Effector memory CD8-positive, alpha-beta T cell (primary cell): ENCODE data around the gene FPR2.
A peak's percentile ranks its signal among the peaks of the same experiment; 100 is the strongest.

Source experiments
- ATAC-seq: fragments of 150-1000 bp; cut with Tn5 transposase; replicated peaks from 2 replicates; pipeline ENCODE4 v1.10.0; 2021; ENCODE audit warnings: mild to moderate bottlenecking, moderate library complexity
- DNase-seq, 3 experiments: peaks; one replicate each; pipeline ENCODE4 v3.0.0; 2021
- H3K27ac Mint-ChIP-seq, 2 donors: one replicate each; pipeline ENCODE4 v1.8.0; 2022; ENCODE audit warnings: mild to moderate bottlenecking in 2 of 2, mixed read lengths in 2 of 2, moderate library complexity in 2 of 2
- H3K27me3 Mint-ChIP-seq, 2 donors: one replicate each; pipeline ENCODE4 v1.8.0; 2022; ENCODE audit warnings: mixed read lengths in 2 of 2
- H3K36me3 Mint-ChIP-seq: one replicate; pipeline ENCODE4 v1.8.0; 2022; ENCODE audit warnings: mild to moderate bottlenecking, moderate library complexity, mixed read lengths; ENCODE audit not compliant: insufficient read depth
- H3K4me1 Mint-ChIP-seq, 2 donors: one replicate each; pipeline ENCODE4 v1.8.0; 2022; ENCODE audit warnings: low read depth in 2 of 2, mixed read lengths in 2 of 2
- H3K4me3 Mint-ChIP-seq, 2 donors: one replicate each; pipeline ENCODE4 v1.8.0; 2022; ENCODE audit warnings: mild to moderate bottlenecking in 2 of 2, mixed read lengths in 2 of 2, moderate library complexity in 2 of 2
- H3K9me3 Mint-ChIP-seq, 2 donors: one replicate each; pipeline ENCODE4 v1.8.0; 2022; ENCODE audit warnings: mixed read lengths in 2 of 2

Gene FPR2

GRCh38 chr19:51779703-51780102 is 18.7 kb downstream of the FPR2 start:
- no peak overlapping the region for H3K27ac Mint-ChIP-seq
- no peaks in the 10 kb centered on the region for H3K36me3 Mint-ChIP-seq
- peaks cover 0 to 3% of the 10 kb centered on the region in 2 donors for H3K9me3 Mint-ChIP-seq
- ATAC-seq (no peak), DNase-seq (no peak)
- H3K4me1 Mint-ChIP-seq, result no peaks in the 10 kb centered on the region
- no peak overlapping the region for H3K4me3 Mint-ChIP-seq
- peaks cover 39 to 63% of the 10 kb centered on the region in 2 donors for H3K27me3 Mint-ChIP-seq

DNA sequence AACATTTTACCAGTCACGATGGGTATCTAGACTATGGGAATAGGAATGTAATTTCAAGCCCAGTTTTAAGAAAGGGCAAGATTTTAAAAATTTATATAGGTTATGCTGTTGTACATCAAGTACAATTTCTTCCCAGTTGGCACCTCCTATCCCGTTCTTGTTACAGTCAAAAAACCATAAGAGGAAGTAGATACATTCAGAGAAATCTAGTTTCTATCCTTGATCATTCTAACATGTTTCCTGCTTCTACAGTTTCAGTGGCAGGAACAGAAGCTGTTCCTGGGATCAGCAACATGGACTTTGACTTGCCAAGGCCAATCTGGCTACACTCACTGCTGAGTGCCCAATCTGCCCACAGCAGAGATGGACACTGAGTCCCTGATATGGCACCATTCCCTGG is 19.3 kb downstream of the FPR2 start:
- Mint-ChIP-seq H3K27me3 (peaks cover 33 to 58% of the 10 kb centered on the region in 2 donors), H3K4me3 (no peak overlapping the region), H3K27ac (no peak overlapping the region), H3K9me3 (peaks cover 0 to 3% of the 10 kb centered on the region in 2 donors), H3K36me3 (no peaks in the 10 kb centered on the region), H3K4me1 (no peaks in the 10 kb centered on the region)
- DNase-seq (no peak), ATAC-seq (no peak)

- peaks cover 16 to 42% of the 10 kb centered on the region in 2 donors for H3K27me3 Mint-ChIP-seq
- ATAC-seq (no peak), DNase-seq (no peak)
- H3K27ac Mint-ChIP-seq, result no peak overlapping the region
- no peaks in the 10 kb centered on the region for H3K36me3 Mint-ChIP-seq
- no peaks in the 10 kb centered on the region for H3K4me1 Mint-ChIP-seq
- no peaks in the 10 kb centered on the region for H3K9me3 Mint-ChIP-seq
- H3K4me3 Mint-ChIP-seq, result no peak overlapping the region
Observed at GRCh38 chr19:51781999-51782398, 21.0 kb downstream of the FPR2 start.

DNA sequence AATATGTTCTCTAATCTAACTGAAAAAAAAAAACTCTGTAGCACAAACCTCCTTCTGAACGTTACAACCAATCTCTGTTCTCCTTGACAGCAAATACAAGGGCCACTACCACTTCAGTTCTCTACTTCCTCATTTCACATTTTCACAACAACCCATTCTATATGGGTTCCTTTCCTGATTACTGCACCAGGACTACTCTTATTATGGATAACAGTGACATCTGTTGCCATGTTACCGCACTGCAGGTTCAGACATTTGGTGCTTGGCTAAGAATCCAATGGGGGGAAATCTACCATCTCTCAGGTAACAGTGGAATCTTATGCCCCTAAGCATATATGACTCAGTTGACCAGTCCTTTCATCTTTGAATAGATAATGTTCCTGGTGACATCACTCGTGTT is 22.4 kb downstream of the FPR2 start:
- Mint-ChIP-seq H3K36me3 (no peaks in the 10 kb centered on the region), H3K4me1 (no peaks in the 10 kb centered on the region), H3K4me3 (no peak overlapping the region), H3K27ac (no peak overlapping the region), H3K9me3 (no peaks in the 10 kb centered on the region), H3K27me3 (peaks cover 10 to 28% of the 10 kb centered on the region in 2 donors)
- DNase-seq, result no peak
- no peak for ATAC-seq

DNA sequence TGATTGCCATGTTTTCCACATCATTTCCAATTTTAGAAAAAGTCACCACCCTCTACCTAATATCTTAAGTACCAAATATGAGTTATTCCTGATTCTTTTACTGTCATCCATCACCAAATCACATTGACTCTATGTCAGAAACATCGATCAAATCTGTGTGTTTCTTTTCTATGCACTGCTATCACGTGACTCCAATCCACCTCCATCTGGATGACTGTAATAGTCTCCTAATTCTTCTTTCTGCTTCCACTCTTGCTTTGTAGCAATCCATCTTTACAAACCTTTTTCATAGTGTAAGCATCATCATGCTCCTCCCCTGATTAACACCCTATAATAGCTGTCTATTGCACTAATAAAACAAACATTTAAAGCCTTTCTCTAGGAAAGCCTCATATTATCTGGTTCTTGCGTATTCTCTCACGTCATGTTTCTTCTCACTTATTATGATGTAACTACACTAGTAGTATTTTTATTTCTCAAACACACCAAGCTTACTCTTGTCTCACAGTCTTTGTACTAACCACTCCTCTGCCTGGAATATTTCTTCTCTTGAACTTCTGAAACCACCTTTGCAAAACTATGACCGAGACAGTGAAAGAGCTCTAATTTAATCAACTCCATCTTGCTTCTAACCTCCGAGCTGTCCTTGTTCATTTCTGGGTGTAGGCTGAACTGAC is 23.3 kb downstream of the FPR2 start:
- Mint-ChIP-seq H3K9me3 (no peaks in the 10 kb centered on the region), H3K4me1 (no peaks in the 10 kb centered on the region), H3K27me3 (peaks cover 5 to 23% of the 10 kb centered on the region in 2 donors), H3K4me3 (no peak overlapping the region), H3K27ac (no peak overlapping the region), H3K36me3 (no peaks in the 10 kb centered on the region)
- DNase-seq (no peak), ATAC-seq (no peak)

DNA sequence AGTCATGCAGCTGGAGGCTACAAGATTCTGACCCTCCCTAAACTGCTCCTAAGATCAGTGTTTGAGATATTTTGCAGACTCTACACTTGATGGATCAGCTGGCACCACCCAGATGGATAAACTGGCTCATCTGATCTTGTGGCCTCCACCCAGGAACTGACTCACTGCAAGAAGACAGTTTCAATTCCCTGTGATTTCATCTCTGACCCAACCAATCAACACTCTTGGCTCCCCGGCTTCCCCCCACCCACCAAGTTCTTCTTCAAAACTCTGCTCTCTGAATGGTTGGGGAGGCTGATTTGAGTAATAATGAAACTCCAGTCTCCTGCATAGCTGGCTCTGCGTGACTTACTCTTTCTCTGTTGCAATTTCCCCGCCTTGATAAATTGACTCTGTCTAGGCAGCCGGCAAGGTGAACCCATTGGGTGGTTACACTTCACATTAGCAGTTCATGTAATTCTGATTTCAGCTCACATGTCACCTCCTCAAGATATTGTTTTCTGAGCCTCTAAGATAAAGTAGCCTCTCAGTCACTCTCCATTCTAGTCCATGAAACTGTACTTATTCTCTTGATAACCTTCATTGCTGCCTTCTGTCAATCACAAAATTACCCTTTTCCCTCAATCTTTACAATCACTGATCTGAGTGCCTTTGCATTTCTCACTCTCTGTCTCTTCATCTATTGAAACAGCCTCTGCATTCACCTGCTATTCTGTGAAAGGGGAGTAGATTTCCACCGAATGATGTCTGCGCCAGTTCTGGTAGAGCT is 24.1 kb downstream of the FPR2 start:
- peak; percentile 35 for ATAC-seq

GRCh38 chr19:51786646-51787494 is 25.9 kb downstream of the FPR2 start:
- H3K27me3 Mint-ChIP-seq, result peaks cover 4 to 8% of the 10 kb centered on the region in 2 donors
- H3K9me3 Mint-ChIP-seq, result peaks cover 3 to 5% of the 10 kb centered on the region in 2 donors
- H3K4me3 Mint-ChIP-seq, result no peak overlapping the region
- no peak overlapping the region for H3K27ac Mint-ChIP-seq
- ATAC-seq, result no peak
- no peaks in the 10 kb centered on the region for H3K4me1 Mint-ChIP-seq
- H3K36me3 Mint-ChIP-seq, result no peaks in the 10 kb centered on the region
- DNase-seq, result no peak

More for the DNA sequence above, 24.1 kb downstream of the FPR2 start:
- H3K9me3 Mint-ChIP-seq, result no peaks in the 10 kb centered on the region
- peaks cover 5 to 16% of the 10 kb centered on the region in 2 donors for H3K27me3 Mint-ChIP-seq
- no peaks in the 10 kb centered on the region for H3K4me1 Mint-ChIP-seq
- DNase-seq, result no peak
- no peak overlapping the region for H3K27ac Mint-ChIP-seq
- no peaks in the 10 kb centered on the region for H3K36me3 Mint-ChIP-seq
- no peak overlapping the region for H3K4me3 Mint-ChIP-seq

DNA sequence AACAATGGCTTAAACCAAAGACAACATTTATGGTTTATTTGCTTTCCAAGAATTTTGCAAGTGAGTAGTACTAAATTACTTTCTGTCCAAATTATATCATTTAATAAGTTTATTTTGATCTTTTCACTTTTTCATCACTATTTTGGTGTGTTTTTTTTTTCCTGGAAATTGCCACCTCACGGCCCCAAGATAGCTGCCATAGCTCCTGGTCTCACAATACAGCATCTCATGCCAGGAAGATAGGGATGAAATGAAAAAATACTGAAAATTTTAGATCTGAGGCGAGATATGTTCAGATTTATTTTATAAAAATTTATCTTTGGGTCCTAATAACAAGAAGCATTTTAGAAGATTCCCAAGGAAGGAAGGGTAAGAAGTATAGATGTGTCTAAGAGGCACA is 27.0 kb downstream of the FPR2 start:
- ATAC-seq (no peak), DNase-seq (no peak)
- Mint-ChIP-seq H3K4me3 (no peak overlapping the region), H3K4me1 (no peaks in the 10 kb centered on the region), H3K27me3 (peaks cover 0 to 8% of the 10 kb centered on the region in 2 donors), H3K9me3 (peaks cover 4 to 8% of the 10 kb centered on the region in 2 donors), H3K27ac (no peak overlapping the region), H3K36me3 (no peaks in the 10 kb centered on the region)

DNA sequence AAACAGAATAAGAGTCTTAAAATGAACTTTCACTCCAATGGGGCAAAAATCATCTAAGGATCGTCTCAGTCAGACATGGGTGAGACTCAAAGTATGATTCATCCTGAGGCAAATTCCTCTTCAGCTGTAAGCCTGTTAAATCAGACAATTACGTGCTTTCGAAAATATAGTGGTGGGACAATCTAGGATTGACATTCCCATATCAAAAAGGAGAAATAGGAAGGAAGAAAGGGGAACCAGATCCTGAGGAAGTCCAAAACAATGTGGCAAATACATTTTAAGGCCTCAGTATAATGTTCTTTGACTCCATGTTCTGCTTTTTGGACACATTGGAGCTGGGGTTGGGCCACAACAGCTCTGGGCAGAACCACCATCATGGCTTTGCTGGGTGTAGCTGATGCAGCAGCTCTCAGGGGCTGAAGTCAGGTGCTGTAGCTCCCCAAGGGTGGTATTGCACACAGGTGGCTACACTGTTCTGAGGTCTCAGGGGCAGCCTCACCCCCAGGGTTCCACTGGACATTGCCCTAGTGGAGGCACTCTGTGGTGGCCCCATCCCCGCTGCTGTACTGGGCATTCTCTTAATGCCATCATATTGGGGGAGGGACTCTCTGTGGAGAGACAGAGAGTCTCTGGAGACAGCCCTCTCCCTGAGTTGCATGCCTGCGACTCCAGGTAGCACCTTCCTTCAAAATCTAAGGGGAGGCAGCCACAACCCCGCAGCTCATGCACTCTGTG is 28.2 kb downstream of the FPR2 start:
- ATAC-seq (no peak), DNase-seq (no peak)
- Mint-ChIP-seq H3K4me3 (no peak overlapping the region), H3K9me3 (peaks cover 4 to 8% of the 10 kb centered on the region in 2 donors), H3K27me3 (peaks cover 0 to 8% of the 10 kb centered on the region in 2 donors), H3K36me3 (no peaks in the 10 kb centered on the region), H3K4me1 (no peaks in the 10 kb centered on the region), H3K27ac (no peak overlapping the region)

DNA sequence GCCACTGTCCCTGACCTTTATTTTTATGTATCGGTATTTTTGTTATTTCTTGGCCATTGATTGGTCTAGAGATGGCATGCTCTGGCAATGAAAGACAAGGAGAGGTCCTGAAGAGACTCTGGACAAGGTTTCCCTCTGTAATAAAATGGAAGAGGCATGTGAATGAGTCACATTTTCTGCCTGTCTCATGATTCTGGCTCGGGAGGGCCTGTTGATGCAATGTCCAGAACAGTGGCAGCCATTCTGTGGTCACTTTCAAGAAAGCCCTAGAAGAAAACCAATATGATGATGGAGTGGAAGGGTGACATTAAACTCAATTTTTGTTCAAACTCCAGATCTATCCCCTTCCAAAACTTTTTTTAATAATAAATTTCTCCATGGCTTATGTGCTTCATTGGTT is 32.0 kb downstream of the FPR2 start:
- no peaks in the 10 kb centered on the region for H3K4me1 Mint-ChIP-seq
- H3K27ac Mint-ChIP-seq, result no peak overlapping the region
- ATAC-seq (no peak), DNase-seq (no peak)
- peaks cover 0 to 21% of the 10 kb centered on the region in 2 donors for H3K27me3 Mint-ChIP-seq
- H3K4me3 Mint-ChIP-seq, result no peak overlapping the region
- H3K9me3 Mint-ChIP-seq, result peaks cover 8 to 25% of the 10 kb centered on the region in 2 donors
- H3K36me3 Mint-ChIP-seq, result no peaks in the 10 kb centered on the region

- peaks cover 9 to 25% of the 10 kb centered on the region in 2 donors for H3K9me3 Mint-ChIP-seq
- no peaks in the 10 kb centered on the region for H3K4me1 Mint-ChIP-seq
- H3K4me3 Mint-ChIP-seq, result no peak overlapping the region
- ATAC-seq, result no peak
- peaks cover 0 to 25% of the 10 kb centered on the region in 2 donors for H3K27me3 Mint-ChIP-seq
- H3K36me3 Mint-ChIP-seq, result no peaks in the 10 kb centered on the region
- H3K27ac Mint-ChIP-seq, result no peak overlapping the region
- no peak for DNase-seq
Observed at GRCh38 chr19:51793994-51794393, 33.0 kb downstream of the FPR2 start.

GRCh38 chr19:51794885-51795490 is 34.0 kb downstream of the FPR2 start, which contains the start of gene FPR3:
TSS of gene FPR3 (plus strand) at chr19:51795157. CDS start at chr19:51823749, 28,592 bp downstream.
- H3K27ac Mint-ChIP-seq, result no peak within 1 kb of the TSS
- H3K4me1 Mint-ChIP-seq, result no peaks in the 10 kb centered on the region
- H3K36me3 Mint-ChIP-seq, result no peaks in the 10 kb centered on the region
- no peak for DNase-seq
- H3K9me3 Mint-ChIP-seq, result peaks cover 10 to 34% of the 10 kb centered on the region in 2 donors
- no peak within 1 kb of the TSS for H3K4me3 Mint-ChIP-seq
- no peak for ATAC-seq
- peaks cover 4 to 25% of the 10 kb centered on the region in 2 donors for H3K27me3 Mint-ChIP-seq
